IPS-11a (cell line): ENCODE measurements around the gene TMEM30B.
"Not testable (repeated sequence)": the region's sequence is repeated elsewhere in the genome, so short reads cannot be mapped to it uniquely, and the experiment has no call there.

Source experiments
- H3K4me3 ChIP-seq: one replicate; pipeline ENCODE4 v1.5.1; 2013; ENCODE audit warnings: low read depth, low read length, control low read depth

Gene TMEM30B, protein sequence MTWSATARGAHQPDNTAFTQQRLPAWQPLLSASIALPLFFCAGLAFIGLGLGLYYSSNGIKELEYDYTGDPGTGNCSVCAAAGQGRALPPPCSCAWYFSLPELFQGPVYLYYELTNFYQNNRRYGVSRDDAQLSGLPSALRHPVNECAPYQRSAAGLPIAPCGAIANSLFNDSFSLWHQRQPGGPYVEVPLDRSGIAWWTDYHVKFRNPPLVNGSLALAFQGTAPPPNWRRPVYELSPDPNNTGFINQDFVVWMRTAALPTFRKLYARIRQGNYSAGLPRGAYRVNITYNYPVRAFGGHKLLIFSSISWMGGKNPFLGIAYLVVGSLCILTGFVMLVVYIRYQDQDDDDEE

DNA sequence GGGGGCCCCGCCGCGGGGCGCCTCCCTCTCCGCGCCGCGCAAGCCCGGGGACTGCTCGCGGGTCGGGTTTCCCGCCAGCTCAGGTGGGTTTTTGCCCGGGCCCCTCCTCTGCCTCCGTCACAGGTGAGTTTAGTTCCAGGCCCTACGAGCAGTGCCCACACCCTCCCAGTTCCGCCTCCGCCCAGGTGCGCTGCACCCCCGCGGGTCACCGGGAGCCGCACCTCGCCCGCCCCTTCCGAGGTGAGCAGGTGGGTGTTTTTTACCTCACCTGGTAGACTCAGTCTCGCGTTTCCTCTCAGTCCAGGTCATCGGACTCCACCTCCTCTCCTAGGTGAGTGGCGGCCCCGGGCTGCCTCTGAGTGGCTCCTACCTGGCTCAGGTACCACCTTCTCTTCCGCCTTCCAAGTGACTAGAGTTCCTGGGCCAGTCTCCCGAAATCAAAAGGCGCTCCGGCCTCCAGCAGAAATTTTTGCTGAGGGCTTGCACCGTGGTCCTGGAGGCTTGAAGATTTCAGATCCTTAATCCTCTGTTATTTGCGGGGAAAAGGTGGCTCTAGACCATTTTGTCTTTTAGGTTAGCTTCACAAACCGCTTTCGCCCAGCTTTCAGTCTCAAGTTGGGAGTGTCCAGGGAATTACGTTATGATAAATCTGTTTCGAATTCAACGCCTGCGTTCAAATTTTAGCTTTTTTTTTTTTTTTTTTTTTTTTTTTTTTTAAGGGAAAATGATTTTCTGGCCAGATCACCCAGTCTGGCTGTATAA is at the start of gene TMEM30B:
Gene TMEM30B, minus strand, starts transcription at position 153 of the 762 bp plus-strand sequence. CDS start 191 bp downstream, outside the sequence.
- peak within 1 kb of the TSS; percentile 64 for H3K4me3 ChIP-seq

DNA sequence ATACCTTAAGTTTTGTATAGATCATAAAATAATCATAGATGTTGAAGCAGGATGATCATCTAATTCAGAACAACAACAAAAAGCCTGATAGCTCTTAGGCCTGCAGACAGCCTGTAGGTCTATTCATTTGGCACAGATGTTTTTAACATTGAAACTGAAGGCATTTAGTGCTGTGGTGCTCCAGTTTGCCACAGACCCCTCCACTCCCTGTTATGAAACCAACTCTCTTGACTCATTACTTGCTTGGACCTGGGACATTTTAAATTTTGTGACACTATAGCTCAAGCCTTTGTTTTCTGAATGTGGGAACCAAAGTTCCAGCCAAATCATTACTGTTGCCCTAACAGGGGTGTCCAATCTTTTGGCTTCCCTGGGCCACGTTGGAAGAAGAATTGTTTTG is 49.4 kb upstream of the TMEM30B start:
- no peak overlapping the region for H3K4me3 ChIP-seq

DNA sequence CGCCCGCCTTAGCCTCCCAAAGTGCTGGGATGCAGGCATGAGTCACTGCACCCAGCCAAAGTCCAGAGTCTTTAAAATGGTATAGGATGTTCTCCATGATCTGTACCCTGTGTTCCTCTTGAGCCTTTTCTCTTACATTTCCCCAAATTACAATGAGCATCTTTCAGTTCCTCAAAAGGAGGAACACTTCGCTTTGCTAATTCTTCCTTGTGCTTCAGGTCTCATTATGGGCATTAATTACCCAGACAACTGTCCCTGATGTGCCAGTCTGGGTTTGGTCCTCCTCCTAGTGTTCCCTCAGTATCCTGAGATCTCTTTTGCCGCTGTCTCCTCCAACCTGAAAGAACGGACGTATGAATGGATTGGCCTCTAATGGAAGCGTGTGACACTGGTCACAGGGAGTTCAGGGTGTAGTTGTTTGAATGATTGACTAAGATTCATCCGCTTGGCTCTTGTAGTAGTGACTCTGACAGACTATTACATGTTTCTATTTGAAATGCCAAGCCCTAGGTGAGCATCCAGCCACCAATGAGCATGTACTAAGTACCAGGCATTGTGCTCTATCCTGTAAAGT is 48.4 kb upstream of the TMEM30B start:
- H3K4me3 ChIP-seq: no peak overlapping the region

DNA sequence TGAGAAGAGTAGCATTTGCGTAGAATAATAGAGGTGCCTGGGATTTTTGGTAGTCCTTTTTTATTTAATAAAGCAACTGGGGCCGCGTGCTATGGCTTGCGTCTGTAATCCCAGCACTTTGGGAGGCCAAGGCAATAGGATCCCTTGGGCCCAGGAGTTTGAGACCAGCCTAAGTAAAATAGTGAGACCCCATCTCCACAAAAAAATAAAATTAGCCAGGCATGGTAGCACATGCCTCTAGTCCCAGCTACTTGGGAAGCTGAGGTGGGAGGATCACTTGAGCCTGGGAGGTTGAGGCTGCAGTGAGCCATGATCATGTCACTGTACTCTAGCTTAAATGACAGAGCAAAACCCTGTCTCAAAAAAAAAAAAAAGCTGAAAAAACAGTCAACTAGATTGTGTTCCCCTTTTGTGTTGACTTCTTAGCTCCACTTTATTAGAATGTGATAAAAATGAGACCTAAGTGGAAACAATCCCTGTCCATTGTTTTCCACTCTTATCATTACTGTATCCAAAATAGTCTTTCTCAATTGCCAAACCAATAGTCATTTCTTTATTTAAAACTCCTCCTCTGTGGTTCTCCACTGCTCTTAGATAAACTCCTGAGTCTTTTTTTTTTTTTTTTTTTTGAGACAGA is 47.6 kb upstream of the TMEM30B start:
- H3K4me3 ChIP-seq: no peak overlapping the region

DNA sequence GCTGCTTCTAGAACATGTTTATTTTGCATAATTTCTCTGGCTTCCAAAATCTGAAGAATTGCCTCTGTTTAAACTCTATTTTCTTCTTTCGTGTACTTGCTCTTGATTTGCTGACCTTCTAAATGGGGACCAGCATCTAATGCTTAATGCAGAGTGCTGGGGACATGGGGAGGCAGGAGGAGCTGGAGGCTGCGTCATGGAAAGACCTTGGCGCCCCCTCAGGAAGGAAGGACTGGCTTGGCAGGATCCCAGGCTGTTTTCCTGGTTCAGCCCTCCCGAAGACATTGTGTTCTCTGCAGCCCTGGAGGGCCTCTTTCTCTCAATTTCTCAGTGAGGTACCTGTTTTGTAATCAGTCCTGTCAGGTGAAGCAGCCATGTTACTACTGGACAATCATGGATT is 45.7 kb upstream of the TMEM30B start:
- no peak overlapping the region for H3K4me3 ChIP-seq

DNA sequence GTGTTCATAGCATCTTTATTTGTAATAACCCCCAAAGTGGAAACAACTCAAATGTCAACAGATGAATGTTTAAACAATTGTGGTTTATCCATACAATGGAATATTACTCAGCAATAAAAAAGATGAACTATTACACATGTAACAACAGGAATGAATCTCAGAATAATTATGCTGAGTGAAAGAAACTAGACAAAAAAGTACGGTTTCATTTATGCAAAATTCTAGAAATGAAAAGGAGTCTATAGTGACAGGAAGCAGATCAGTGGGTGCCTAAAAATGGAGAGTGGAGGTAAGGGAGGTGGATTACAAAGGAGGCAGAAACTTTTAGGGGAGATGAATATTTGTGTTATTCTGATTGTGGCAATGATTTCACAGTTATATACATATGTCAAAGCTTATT is 45.0 kb upstream of the TMEM30B start:
- H3K4me3 ChIP-seq: no peak overlapping the region

DNA sequence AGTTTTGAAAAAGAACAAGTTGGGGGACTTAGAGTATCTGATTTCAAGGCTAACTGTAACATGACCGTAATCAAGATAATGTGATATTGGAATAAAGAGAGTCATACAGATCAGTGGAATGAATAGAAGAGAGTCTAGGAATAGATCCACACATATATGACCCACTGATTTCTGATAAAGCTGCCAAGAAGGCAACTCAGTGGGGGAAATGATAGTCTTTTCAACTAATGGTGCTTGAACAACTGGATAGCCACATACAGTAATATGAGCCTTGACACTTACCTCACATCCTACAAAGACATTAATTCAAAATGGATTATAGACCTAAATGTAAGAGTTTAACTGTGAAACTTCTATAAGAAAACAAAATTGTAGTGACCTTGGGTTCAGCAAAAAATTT is 44.0 kb upstream of the TMEM30B start:
- H3K4me3 ChIP-seq: no peak overlapping the region

DNA sequence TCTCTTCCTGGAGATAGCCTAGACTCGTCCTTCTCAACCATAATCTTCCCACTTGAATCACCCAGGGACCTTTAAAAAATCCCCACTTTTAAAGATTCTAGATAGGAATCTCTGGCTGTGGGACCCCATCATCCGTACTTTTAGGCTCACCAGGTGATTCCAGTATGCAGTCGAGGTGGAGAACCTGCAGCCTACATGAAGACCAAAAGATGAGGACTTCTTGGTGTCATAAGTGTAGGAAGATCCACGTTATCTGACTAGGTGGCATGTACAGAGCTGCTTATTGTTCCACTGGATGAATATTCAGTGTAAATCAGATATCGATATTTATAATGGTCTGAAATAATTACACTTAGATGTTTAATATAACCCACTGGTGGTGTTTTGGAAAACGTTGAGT is 42.8 kb upstream of the TMEM30B start:
- H3K4me3 ChIP-seq: no peak overlapping the region

DNA sequence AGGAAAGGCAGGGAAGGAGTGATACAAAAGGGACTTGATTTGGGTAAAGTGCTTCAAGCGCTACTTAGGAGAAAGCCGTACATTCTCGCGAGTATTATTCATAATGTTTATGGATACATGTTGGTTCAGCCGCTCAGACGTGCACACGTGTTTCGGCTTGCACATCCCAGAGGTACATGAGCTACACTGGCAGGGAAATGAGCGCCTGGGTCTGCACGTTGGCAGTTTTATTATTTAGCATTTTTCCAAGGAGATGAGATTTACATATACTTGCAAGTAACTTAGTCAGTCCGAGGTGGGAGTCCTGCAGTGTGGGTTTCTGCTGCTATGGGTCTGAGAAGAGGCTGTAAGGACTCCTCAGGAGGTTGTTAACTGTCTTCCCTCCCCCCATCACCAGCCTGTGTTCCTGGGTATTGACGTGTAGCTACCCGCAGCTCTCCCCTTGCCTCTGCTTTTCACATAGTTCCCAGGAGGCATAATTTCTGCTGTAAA is 41.7 kb upstream of the TMEM30B start:
- H3K4me3 ChIP-seq: peak overlapping the region; percentile 52

DNA sequence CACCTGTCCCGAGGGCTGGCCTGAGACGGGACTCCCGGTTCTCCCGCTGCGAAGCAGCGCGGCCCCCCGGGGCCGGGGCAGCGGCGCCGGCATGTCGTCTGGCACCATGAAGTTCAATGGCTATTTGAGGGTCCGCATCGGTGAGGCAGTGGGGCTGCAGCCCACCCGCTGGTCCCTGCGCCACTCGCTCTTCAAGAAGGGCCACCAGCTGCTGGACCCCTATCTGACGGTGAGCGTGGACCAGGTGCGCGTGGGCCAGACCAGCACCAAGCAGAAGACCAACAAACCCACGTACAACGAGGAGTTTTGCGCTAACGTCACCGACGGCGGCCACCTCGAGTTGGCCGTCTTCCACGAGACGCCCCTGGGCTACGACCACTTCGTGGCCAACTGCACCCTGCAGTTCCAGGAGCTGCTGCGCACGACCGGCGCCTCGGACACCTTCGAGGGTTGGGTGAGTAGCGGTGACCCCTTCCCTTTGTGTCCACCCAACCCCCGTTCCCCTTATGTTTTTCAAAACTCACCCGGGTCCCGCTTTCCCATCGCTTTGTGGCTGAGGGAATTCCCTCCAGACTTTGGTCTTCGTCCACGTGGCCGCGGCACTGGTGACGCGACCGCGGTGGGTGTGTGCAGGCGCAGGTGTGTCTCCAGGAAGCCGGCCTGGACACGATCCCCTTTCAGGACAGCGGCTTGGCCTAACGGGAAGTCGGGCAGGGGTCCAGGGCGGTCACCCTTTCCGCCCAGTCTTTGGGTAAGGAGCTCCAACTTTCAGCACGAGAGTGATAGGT is 41.1 kb upstream of the TMEM30B start:
- H3K4me3 ChIP-seq: peak overlapping the region; percentile 52

DNA sequence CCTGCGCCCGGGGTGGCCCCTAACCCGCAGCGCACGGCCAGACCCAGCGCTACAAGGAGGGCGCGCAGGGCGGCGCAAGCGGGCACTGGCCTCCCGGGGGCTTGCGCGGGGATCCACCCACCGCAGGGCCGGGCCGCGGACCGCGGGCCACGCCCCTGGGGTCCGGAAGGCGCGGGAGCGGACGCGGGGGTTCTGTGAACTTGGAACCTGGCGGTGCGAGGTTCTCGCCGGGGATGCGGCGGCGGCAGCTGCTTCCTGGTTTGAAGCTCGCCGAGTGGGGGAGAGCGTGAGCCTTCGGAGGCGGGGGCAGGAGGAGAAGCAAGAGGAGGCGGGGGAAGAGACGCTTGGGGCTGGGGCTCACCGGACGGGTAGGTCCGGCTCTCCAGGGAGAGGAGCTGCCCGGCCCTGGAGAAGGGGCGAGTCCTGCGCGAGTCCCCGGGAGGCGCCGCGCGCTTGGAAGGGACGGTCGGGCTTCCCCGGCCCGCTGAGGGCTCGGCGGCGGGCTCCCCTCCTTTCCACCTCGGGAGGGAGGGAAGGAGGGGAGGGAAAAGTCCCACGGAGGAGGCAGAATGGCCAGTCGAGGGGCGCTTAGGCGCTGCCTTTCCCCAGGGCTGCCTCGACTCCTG is 40.4 kb upstream of the TMEM30B start, which contains the start of gene PRKCH:
Gene PRKCH, plus strand, starts transcription at position 195 of the 626 bp plus-strand sequence. CDS start 523 bp downstream, outside the sequence.
- peak within 1 kb of the TSS; percentile 52 for H3K4me3 ChIP-seq

DNA sequence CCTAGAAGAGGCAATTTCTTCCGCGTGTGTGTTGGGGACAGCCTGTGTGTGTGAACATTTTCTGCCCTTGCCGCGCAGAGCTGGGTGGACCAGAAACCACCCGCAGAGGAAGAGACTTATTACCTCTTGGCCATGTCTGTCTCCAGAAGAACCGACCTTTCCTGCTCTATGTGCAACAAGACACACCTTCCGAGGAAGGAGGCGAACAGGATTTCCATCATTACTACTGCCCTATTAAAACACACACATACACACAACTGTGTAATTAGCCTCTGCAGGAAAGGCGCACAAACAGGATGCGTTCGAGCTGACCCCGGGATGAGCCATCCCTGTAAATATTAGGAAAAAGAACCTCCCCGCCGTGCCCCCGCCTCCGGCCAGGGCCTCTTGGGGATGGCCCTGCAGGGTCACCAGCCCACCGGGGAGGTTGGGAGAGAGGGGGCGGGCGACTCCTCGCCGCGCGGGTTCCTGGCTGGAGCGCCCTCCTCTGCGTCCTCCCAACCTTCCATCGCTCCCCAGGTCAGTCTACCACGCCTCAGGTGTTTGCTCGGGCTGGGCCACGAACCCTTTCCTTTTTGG is 39.8 kb upstream of the TMEM30B start:
- H3K4me3 ChIP-seq: peak overlapping the region; percentile 52

DNA sequence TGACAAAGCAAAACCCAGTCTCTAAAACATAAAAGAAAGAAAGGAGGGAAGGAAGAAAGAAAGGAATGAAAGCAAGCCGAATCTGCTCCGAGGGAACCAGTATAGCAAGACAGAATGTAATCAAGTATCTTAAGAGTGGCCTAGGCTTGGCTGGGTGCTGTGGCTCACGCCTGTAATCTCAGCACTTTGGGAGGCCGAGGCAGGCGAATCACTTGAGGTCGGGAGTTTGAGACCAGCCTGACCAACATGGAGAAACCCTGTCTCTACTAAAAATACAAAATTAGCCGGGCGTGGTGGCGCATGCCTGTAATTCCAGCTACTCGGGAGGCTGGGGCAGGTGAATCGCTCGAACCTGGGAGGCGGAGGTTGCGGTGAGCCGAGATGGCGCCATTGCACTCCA is 39.0 kb upstream of the TMEM30B start:
- H3K4me3 ChIP-seq: not testable (repeated sequence)

DNA sequence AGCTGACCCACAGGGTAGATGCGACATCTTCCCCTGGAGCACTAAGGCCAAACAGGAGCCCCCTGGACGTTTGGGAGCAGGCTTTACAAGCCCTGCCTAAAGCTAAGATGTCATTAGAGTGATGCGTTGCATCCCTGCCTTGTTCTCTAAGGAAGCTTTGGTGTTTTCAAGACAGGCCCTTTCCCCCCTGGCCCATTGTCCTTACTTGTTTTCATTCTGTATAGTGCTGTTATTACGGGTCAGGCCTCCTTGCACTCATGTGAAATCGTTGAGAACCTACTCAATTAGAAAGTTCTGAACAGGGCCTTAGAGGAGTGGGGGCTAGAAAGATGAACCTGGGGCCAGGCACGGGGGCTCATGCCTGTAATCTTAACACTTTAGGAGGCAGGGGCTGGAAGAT is 38.6 kb upstream of the TMEM30B start:
- no peak overlapping the region for H3K4me3 ChIP-seq

DNA sequence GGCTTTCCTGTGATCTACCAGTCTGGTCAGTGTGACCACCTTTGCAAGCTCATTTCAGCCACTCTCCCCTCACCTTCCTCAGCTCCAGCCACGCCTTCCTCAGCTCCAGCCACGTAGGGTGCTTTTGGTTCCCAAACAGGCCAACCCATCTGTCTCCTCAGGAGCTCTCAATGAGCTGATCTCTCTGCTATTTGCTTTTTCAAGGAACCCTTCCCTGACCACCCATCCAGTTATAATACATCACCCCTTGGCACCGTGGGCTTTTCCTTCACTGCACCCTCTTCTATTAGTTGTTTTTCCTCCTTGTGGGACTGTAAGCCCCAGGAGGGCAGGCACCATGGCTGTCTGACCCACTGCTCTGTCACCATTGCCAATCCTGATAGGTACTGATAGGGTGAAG is 37.9 kb upstream of the TMEM30B start:
- H3K4me3 ChIP-seq: no peak overlapping the region

DNA sequence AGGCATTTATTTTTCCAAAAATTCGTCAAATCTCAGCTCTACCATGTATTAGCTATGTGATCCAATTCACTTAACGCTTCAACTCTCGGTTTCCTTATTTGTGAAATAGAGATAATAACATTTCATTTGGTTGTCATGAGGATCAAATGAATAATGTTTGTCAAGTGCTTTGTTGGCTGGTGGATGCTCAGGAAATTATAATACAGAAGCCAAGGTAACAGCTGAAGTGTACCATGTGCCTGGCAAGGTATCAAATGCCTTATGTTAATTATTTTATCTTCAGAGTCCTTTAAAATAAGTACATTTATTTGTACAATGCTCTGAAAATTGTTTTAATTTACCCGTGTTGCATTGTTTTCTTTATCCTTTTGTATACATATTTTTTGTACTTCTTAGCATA is 34.2 kb upstream of the TMEM30B start:
- H3K4me3 ChIP-seq: no peak overlapping the region

DNA sequence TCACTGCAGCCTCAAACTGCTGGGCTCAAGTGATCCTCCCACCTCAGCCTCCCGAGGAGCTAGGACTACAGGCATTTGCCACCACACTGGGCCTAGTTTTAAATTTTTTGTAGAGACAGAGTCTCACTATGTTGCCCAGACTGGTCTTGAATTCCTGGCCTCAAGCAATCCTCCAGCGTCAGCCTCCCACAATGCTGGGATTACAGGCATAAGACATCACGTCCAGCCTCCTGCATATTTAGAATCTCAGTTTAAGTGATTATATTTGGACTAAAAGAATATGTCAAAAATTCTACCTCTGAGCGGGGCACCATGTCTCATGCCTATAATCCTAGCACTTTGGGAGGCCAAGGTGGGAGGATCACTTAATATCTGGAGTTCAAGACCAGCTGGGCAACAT is 27.6 kb upstream of the TMEM30B start:
- not testable (repeated sequence) for H3K4me3 ChIP-seq

DNA sequence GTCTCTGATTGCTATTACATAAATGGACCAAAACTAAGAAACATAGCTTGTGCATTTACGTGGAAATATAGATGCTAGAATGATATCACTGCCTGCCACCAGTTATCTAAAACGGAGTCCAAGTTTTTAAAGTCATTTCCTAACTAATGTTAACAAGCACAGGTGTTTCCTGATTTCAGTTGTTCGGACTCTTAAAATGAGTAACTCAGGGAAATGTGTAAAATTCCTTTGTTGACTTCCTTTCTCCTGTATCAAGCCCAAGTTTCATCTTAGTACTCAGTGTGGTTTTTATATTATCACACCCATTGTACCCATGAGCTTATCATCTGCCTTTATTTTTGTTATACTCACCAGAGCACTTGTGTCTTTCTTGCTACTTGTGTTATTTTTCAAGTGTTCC is 27.1 kb upstream of the TMEM30B start:
- H3K4me3 ChIP-seq: no peak overlapping the region

DNA sequence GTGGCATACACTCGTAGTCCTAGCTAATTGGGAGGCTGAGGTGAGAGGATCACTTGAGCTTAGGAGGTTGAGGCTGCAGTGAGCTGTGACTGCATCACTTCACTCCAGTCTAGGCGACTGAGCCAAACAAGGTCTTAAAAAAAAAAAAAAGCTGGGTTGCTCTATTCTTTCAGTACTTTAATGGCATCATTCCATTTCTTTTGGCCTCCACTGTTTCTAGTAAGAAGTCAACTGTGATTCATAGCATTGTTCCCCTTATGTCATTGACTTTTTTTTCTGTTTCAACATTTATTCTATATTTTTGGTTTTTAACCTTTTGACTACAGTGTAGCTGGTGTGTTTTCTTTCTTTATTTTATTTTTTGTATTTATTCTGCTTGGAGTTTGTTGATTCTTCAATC is 23.6 kb upstream of the TMEM30B start:
- H3K4me3 ChIP-seq: no peak overlapping the region

DNA sequence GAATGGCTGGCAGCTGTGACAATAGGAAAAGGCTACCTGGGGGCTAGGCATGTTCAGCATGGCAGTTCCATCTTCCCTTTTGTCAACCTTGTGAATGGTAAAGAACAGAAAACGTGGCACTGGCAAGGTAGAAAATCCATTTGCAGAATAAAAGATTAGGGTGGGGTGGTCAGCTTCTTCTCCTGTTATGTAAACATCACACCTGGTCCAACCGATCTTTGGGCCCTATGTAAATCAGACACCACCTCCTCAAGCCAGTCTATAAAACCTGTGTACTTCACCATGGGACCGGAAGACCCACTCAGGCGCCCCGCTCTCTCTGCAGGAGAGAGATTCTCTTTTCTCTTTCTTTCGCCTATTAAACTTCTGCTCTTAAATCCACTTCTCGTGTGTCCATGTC is 19.6 kb upstream of the TMEM30B start:
- H3K4me3 ChIP-seq: no peak overlapping the region
